ENCODE results near the gene ESYT1. TPM values are rescaled to one million over a fixed set of nuclear protein-coding genes. Genes with fewer than 3 reads are reported as not detected.
A peak's percentile ranks its signal among the peaks of the same experiment; 100 is the strongest.
"Not testable (repeated sequence)": the region's sequence is repeated elsewhere in the genome, so short reads cannot be mapped to it uniquely, and the experiment has no call there.

ESYT1 gene
- total and polyA plus RNA-seq, 9 donors, result 63.7 to 90.9 (median 86.1) TPM

- H3K27ac ChIP-seq (ENCODE audit: low read length), result peak overlapping the region; percentile 89
- peaks cover 51% of the 10 kb centered on the region for H3K4me1 ChIP-seq (ENCODE audit: control insufficient read depth, insufficient read depth, low read length)
- WGBS (ENCODE audit: insufficient coverage), result 75% methylated on average over 4 of the region's 5 CpGs
- H3K36me3 ChIP-seq (ENCODE audit: control insufficient read depth, insufficient read depth, low read length), result peaks cover 17% of the 10 kb centered on the region
- H3K27me3 ChIP-seq (ENCODE audit: control insufficient read depth, insufficient read depth, low read length), result no peaks in the 10 kb centered on the region
- H3K4me3 ChIP-seq (ENCODE audit: low read length), result peak overlapping the region; percentile 27
- no peaks in the 10 kb centered on the region for H3K9me3 ChIP-seq (replicated peaks; ENCODE audit: control insufficient read depth, low read depth, low read length)
- peak; percentile 30 for DNase-seq
Observed at GRCh38 chr12:56153678-56154065, 25.6 kb downstream of the ESYT1 start.

DNA sequence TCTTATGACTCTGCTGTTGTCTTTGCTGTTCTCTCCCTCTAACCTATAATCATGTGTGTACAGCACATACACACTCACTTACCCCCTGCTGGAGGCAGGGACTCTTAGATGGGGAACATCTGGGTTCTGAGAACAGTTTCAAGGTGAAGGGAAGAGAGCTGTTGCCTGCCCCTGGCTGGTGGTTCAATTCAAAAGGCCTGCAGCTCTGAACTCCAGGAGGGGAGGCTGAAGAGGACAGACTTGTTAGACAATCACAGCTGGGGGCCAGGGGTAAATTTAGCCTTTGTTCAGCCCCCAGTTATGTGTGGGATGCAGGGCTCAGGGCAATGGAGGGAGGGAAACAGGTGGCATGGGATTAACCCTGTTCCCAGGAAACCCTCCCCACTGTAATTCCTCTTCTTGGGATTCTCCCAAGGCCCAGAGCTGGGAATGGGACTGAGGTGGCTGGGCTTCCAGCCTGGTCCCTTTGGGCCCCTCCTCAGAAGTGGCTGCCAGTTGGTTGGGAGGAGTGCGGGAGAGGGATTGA lies 26.2 kb downstream of the ESYT1 start:
- DNase-seq, result peak; percentile 74
- Histone ChIP-seq H3K9me3 (replicated peaks; ENCODE audit: control insufficient read depth, low read depth, low read length) (no peaks in the 10 kb centered on the region), H3K27me3 (ENCODE audit: control insufficient read depth, insufficient read depth, low read length) (no peaks in the 10 kb centered on the region), H3K4me1 (ENCODE audit: control insufficient read depth, insufficient read depth, low read length) (peaks cover 51% of the 10 kb centered on the region), H3K36me3 (ENCODE audit: control insufficient read depth, insufficient read depth, low read length) (peaks cover 20% of the 10 kb centered on the region), H3K4me3 (ENCODE audit: low read length) (peak overlapping the region; percentile 27), H3K27ac (ENCODE audit: low read length) (peak overlapping the region; percentile 89)
- WGBS (ENCODE audit: insufficient coverage), result no CpG with 5 or more reads among the region's 1 CpG

DNA sequence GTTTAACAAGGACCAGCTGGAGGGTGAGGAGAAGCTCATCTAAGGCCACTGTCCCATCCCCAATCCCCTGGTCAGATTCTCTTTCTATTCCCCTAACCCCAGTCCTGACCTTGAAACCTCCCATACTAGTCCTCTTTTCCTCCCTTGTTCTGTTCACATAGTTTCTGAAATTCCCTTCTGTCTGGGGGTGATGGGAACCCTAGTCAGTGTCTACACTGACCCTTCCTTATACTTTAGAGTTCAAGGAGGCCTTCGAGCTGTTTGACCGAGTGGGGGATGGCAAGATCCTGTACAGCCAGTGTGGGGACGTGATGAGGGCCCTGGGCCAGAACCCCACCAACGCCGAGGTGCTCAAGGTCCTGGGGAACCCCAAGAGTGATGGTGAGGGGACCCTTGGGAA lies 26.8 kb downstream of the ESYT1 start:
- WGBS (ENCODE audit: insufficient coverage), result 84% methylated on average over 5 of the region's 5 CpGs
- no peak for DNase-seq
- H3K27ac ChIP-seq (ENCODE audit: low read length), result peak overlapping the region; percentile 89
- peaks cover 24% of the 10 kb centered on the region for H3K36me3 ChIP-seq (ENCODE audit: control insufficient read depth, insufficient read depth, low read length)
- H3K27me3 ChIP-seq (ENCODE audit: control insufficient read depth, insufficient read depth, low read length), result no peaks in the 10 kb centered on the region
- H3K9me3 ChIP-seq (replicated peaks; ENCODE audit: control insufficient read depth, low read depth, low read length), result no peaks in the 10 kb centered on the region
- peak overlapping the region; percentile 6 for H3K4me3 ChIP-seq (ENCODE audit: low read length)
- H3K4me1 ChIP-seq (ENCODE audit: control insufficient read depth, insufficient read depth, low read length), result peaks cover 56% of the 10 kb centered on the region

- no peaks in the 10 kb centered on the region for H3K27me3 ChIP-seq (ENCODE audit: control insufficient read depth, insufficient read depth, low read length)
- H3K27ac ChIP-seq (ENCODE audit: low read length), result peak overlapping the region; percentile 89
- 86% methylated on average over 6 of the region's 11 CpGs for WGBS (ENCODE audit: insufficient coverage)
- peak overlapping the region; percentile 3 for H3K4me3 ChIP-seq (ENCODE audit: low read length)
- H3K9me3 ChIP-seq (replicated peaks; ENCODE audit: control insufficient read depth, low read depth, low read length), result no peaks in the 10 kb centered on the region
- H3K4me1 ChIP-seq (ENCODE audit: control insufficient read depth, insufficient read depth, low read length), result peaks cover 61% of the 10 kb centered on the region
- peaks cover 25% of the 10 kb centered on the region for H3K36me3 ChIP-seq (ENCODE audit: control insufficient read depth, insufficient read depth, low read length)
- no peak for DNase-seq
Observed at GRCh38 chr12:56155256-56155845, 27.3 kb downstream of the ESYT1 start.

- H3K27ac ChIP-seq (ENCODE audit: low read length), result peak overlapping the region; percentile 99
- H3K27me3 ChIP-seq (ENCODE audit: control insufficient read depth, insufficient read depth, low read length); H3K9me3 ChIP-seq (replicated peaks; ENCODE audit: control insufficient read depth, low read depth, low read length); DNase-seq: not testable (repeated sequence)
- H3K4me3 ChIP-seq (ENCODE audit: low read length), result peak overlapping the region; percentile 48
- H3K4me1 ChIP-seq (ENCODE audit: control insufficient read depth, insufficient read depth, low read length), result peaks cover 69% of the 10 kb centered on the region
- peaks cover 38% of the 10 kb centered on the region for H3K36me3 ChIP-seq (ENCODE audit: control insufficient read depth, insufficient read depth, low read length)
- WGBS (ENCODE audit: insufficient coverage), result 92% methylated on average over 13 of the region's 21 CpGs
Observed at GRCh38 chr12:56156464-56157200, 28.6 kb downstream of the ESYT1 start.

DNA sequence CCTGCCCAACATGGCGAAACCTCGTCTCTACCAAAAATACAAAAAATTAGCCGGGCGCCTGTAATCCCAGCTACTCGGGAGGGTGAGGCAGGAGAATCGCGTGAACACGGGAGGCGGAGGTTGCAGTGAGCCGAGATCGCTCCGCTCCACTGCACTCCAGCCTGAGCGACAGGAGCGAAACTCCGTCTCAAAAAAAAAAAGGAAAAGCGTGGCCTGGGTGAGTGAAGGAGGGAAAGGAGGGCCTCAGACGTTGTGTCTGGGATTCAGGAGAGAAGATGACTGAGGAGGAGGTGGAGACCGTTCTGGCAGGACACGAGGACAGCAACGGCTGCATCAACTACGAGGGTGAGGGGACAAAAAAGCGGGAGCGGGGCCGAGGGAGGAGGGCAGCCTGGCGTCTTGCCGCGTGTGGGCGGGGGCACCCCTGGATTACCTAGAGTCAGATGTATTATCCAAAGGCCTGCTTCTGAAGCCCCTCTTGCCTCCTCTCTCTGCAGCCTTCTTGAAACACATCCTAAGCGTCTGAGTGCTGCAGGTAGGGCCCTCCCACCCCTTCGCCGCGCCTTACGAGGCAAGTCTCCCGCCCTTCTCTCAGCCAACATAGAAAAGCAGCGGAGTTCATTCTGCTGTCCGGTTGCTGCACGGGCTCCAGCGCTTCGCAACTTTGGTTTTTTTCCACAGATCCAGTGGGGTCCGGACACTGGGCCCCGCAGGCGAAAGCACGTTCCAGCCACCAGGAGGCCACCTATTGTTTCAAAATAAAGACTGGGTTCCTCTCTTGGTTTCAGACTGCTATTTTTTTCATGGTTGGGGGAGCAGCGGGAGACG lies 29.3 kb downstream of the ESYT1 start:
- peaks cover 46% of the 10 kb centered on the region for H3K36me3 ChIP-seq (ENCODE audit: control insufficient read depth, insufficient read depth, low read length)
- H3K4me1 ChIP-seq (ENCODE audit: control insufficient read depth, insufficient read depth, low read length), result peaks cover 69% of the 10 kb centered on the region
- under 1% methylated on average over 33 of the region's 45 CpGs for whole genome bisulfite sequencing (ENCODE audit: insufficient coverage)
- no peaks in the 10 kb centered on the region for H3K27me3 ChIP-seq (ENCODE audit: control insufficient read depth, insufficient read depth, low read length)
- peak overlapping the region; percentile 99 for H3K27ac ChIP-seq (ENCODE audit: low read length)
- DNase-seq, result peak; percentile 97
- no peaks in the 10 kb centered on the region for H3K9me3 ChIP-seq (replicated peaks; ENCODE audit: control insufficient read depth, low read depth, low read length)
- H3K4me3 ChIP-seq (ENCODE audit: low read length), result peak overlapping the region; percentile 48

DNA sequence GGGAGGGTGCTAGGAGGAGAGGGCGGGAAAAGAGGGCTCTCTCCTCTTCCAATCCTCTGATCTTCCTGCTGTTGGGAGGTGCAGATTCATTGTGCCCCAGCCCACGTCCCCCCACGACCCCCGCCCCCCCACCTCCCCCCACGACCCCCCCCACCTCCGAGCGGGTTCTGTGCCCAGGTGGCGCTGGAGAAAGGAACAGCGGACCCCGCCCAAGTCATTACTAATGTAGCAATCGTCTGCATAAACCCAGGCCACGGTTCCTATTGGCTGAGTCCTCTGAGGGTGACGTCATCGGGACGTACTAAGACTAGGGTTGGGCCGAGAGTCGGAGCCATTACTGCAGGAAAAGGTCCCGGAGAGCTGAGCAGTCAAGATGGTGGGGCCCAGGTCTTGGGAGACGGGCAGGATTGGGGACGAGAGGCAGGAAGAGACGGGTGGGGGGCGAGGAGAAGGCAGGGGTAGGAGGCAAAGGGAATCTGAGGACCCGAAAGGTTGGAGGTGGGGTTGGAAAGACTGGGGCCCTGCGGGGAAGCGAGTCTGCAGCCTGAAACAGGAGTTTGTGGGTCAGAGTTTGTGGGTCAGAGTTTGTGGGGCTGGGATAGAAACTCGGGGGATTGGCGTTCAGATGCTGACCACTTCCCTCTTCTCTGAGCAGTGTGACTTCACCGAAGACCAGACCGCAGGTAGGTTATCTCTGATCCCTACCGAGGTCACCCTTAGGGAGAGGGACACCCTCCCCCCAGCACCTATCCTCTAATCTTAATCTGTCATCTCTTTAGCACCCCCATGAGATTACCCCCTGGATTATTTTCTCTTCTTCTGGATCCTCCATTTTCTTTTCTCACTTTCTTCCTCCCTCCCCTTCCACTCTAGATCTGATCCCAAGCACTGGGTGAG lies 30.2 kb downstream of the ESYT1 start, which contains the start of gene MYL6:
MYL6 (plus strand) TSS at position 331 of the 897 bp plus-strand sequence; CDS start at position 374, 43 bp downstream.
- Histone ChIP-seq H3K27me3 (ENCODE audit: control insufficient read depth, insufficient read depth, low read length) (no peaks in the 10 kb centered on the region), H3K36me3 (ENCODE audit: control insufficient read depth, insufficient read depth, low read length) (peaks cover 54% of the 10 kb centered on the region), H3K4me1 (ENCODE audit: control insufficient read depth, insufficient read depth, low read length) (peaks cover 62% of the 10 kb centered on the region), H3K4me3 (ENCODE audit: low read length) (peak within 1 kb of the TSS; percentile 67), H3K9me3 (replicated peaks; ENCODE audit: control insufficient read depth, low read depth, low read length) (no peaks in the 10 kb centered on the region), H3K27ac (ENCODE audit: low read length) (peak within 1 kb of the TSS; percentile 99)
- 0% methylated on average over 18 of the region's 30 CpGs for WGBS (ENCODE audit: insufficient coverage)
- DNase-seq, result peak; percentile 99

GRCh38 chr12:56158926-56159461 lies 30.9 kb downstream of the ESYT1 start:
- Histone ChIP-seq H3K9me3 (replicated peaks; ENCODE audit: control insufficient read depth, low read depth, low read length) (no peaks in the 10 kb centered on the region), H3K27me3 (ENCODE audit: control insufficient read depth, insufficient read depth, low read length) (no peaks in the 10 kb centered on the region), H3K36me3 (ENCODE audit: control insufficient read depth, insufficient read depth, low read length) (peaks cover 62% of the 10 kb centered on the region), H3K4me3 (ENCODE audit: low read length) (peak overlapping the region; percentile 67), H3K4me1 (ENCODE audit: control insufficient read depth, insufficient read depth, low read length) (peaks cover 55% of the 10 kb centered on the region), H3K27ac (ENCODE audit: low read length) (peak overlapping the region; percentile 99)
- 0% methylated on average over 4 of the region's 6 CpGs for WGBS (ENCODE audit: insufficient coverage)
- DNase-seq, result peak; percentile 85

Data from muscle of leg (tissue), 11 donors.